Jurkat, Clone E6-1 (cell line): ENCODE results near the gene WDR27.
"Not testable (repeated sequence)": the region's sequence is repeated elsewhere in the genome, so short reads cannot be mapped to it uniquely, and the experiment has no call there.

Experiments used
- DNase-seq: peaks from one replicate; pipeline ENCODE4 v3.0.0-alpha.2; 2011; ENCODE audit warnings: low read depth, low spot score
- H3K4me3 ChIP-seq: 2 replicates; pipeline ENCODE4 v1.5.1; 2011; ENCODE audit warnings: mild to moderate bottlenecking, low read length, control low read depth, moderate library complexity

Gene WDR27

GRCh38 chr6:169714595-169714994 lies 12.8 kb upstream of the WDR27 start:
- H3K4me3 ChIP-seq: no peak overlapping the region
- DNase-seq: no peak

DNA sequence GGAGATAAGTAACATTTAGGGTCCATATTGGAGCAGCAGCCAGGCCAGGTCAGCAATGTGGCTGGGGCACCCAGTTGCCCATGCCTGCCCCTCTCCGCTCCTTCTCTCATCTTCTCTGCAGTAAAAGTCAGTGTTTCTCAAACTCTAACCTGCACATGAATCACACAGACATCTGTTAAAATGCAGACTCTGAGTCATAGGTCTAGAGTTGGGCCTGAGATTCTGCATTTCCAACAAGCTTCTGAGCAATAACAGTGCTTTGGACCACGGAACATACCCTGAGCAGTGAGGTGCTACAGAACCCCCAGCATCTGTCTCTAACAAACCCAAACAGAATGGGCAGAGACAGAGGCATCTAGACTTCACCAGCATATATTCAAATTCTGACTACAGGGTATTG lies 12.3 kb upstream of the WDR27 start:
- no peak for DNase-seq

GRCh38 chr6:169710009-169710408 lies 8.2 kb upstream of the WDR27 start:
- DNase-seq: no peak
- no peak overlapping the region for H3K4me3 ChIP-seq

More for the DNA sequence above, 12.3 kb upstream of the WDR27 start:
- H3K4me3 ChIP-seq: no peak overlapping the region

DNA sequence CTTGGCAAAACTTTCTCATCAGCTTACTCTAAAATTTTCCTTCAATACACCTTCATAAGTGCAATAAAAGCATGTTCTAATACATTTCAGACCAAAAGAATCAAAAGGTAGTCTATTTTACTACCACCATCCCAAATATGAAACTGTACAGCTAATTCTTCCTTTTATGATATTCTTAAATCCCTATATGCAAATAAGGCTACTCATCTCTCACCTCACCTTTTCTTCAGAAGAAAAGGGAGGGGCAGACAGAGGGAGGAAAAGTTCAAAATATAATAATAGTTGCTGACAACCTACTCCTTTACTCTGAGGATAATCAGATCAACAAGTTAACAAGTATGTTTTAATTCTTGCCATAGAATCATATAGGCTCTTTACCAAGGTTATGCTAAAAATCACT lies 7.5 kb upstream of the WDR27 start:
- no peak for DNase-seq

DNA sequence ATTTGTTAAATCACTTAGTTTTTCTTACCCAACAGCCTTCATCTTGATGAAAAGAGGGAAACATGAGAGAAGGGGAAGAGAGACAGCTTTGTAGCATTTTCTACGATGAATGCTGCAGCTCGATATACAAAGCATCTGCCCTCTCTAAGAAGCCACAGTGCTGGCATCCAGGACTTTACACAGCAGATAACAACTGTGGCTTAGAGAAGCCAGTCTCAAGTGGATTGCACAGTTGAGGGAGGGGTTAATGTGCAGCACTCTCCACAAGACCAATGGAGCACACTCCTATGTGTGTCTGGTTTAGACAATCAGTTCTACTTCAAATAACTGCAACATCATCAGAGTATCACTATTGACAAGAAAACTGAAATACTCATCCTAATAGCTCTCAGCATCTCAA lies 5.9 kb upstream of the WDR27 start:
- no peak for DNase-seq
- no peak overlapping the region for H3K4me3 ChIP-seq

More for the DNA sequence above, 7.5 kb upstream of the WDR27 start:
- no peak overlapping the region for H3K4me3 ChIP-seq

- peak overlapping the region; percentile 84 for H3K4me3 ChIP-seq
- DNase-seq: no peak
Measured at GRCh38 chr6:169702840-169703246, 1.0 kb upstream of the WDR27 start.

GRCh38 chr6:169701311-169701953 lies 397 bp downstream of the WDR27 start:
- DNase-seq: no peak
- H3K4me3 ChIP-seq: peak overlapping the region; percentile 84

GRCh38 chr6:169700296-169700695 lies 1.5 kb downstream of the WDR27 start:
- DNase-seq: no peak
- H3K4me3 ChIP-seq: no peak overlapping the region

- H3K4me3 ChIP-seq, DNase-seq: not testable (repeated sequence)
Measured at GRCh38 chr6:169697115-169697514, 4.7 kb downstream of the WDR27 start.

- no peak overlapping the region for H3K4me3 ChIP-seq
- no peak for DNase-seq
Measured at GRCh38 chr6:169695131-169695530, 6.7 kb downstream of the WDR27 start.

DNA sequence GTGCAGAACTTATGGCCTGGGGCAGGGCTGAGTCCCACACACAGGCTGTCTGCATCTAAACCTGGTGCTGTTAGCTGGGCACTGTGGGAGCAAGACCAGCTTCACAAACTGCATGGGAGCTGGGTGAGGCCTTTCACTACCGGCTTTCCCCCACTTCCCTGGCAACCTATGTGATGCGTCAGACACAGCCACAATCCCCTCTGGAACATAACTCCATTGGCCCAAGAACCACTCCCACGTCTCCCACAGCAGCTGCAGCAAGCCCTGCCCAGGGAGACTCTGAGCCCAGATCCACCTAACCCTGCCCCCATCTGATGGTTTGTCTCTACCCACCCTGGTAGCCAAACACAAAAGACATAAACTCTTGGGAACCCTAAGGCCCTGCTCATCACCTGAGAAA lies 9.3 kb downstream of the WDR27 start:
- H3K4me3 ChIP-seq: no peak overlapping the region
- DNase-seq: no peak

- no peak overlapping the region for H3K4me3 ChIP-seq
- DNase-seq: no peak
Measured at GRCh38 chr6:169691260-169691659, 10.6 kb downstream of the WDR27 start.

DNA sequence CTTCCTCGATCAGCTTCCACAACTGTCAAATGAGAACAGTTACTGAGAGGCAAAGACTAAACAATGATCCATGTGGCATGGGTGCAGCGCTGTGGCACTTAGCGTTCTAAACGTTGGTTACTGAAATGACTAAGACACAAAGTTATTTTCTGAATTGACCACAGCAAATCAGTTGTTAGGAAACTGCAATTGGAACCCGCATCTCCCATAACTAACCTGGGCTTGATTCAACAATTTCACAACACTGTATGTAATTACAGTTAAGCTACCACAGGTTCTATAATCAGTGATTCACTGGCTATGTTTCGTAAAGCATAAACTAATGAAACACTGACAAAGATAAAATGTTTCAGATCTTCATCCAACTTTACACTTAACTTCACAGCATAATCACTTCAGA lies 12.5 kb downstream of the WDR27 start:
- DNase-seq: no peak
- no peak overlapping the region for H3K4me3 ChIP-seq

DNA sequence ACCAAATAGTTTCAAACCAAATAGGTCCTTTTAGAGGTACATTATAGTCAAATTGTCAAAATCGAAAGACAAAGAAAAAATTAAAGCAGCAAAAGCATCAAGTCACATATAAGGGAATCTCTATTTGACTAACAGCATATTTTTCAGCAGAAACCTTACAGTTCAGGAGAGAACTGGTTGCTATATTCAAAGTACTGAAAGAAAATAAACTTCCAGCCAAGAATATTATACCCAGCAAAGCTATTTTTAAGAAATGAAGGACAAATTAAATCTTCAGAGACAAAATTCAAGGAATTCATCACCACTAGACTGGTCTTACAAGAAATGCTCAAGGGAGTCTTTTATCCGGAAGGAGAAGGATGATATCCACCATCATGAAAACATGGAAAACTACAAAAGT lies 16.0 kb downstream of the WDR27 start:
- no peak overlapping the region for H3K4me3 ChIP-seq
- DNase-seq: no peak

DNA sequence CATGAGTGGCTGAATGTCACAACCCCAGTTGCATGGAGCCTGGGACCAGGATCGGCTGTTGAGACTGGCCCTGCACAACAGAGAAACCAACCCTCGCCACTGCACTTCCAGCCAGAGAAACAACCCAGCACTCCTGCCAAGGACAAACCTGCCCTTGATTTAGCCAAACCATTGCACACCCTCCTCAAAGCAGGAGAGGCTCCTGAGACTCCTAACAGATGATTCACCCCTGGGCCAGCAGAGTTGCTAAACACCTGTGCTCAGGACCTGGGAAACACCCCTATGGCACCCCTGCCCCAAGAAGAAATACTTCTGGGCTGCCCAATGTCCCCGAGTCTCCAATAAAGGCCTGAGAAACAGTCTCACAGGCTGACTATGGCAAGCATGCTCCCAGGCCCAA lies 17.8 kb downstream of the WDR27 start:
- DNase-seq: no peak
- H3K4me3 ChIP-seq: no peak overlapping the region

DNA sequence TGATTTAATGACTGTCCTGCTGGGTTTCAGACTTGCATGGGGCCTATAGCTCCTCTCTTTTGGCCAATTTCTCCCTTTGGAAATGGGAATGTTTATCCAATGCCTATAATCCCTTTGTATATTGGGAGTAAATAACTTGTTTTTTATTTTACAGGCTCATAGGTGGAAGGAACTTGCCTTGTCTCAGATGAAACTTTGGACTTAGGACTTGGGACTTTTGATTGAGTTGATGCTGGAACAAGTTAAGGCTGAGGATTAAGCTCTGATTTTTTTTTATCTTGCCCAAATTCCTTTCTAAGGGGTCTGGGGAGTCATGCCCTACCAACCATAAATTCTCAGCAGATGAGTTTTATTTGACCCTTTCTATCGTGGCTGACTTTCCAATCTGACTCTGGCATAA lies 23.5 kb downstream of the WDR27 start:
- H3K4me3 ChIP-seq: no peak overlapping the region
- no peak for DNase-seq

- DNase-seq: no peak
- no peak overlapping the region for H3K4me3 ChIP-seq
Measured at GRCh38 chr6:169677096-169677495, 24.7 kb downstream of the WDR27 start.

DNA sequence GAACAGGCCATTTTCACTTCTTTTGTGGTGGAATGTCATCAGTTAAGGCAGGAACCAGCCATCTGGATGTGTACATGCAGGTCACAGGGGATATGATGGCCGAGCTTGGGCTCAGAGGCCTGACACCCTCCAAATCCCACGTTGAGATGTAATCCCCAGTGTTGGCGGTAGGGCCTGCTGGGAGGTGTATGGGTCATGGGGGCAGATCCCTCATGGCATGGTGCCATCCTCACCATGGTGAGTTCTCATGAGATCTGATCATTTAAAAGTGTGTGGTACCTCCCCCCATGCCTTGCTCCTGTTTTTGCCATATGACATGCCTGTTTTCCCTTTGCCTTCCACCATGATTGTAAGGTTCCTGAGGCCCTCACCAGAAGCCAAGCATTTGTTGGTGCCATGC lies 26.8 kb downstream of the WDR27 start:
- H3K4me3 ChIP-seq: no peak overlapping the region
- DNase-seq: no peak

DNA sequence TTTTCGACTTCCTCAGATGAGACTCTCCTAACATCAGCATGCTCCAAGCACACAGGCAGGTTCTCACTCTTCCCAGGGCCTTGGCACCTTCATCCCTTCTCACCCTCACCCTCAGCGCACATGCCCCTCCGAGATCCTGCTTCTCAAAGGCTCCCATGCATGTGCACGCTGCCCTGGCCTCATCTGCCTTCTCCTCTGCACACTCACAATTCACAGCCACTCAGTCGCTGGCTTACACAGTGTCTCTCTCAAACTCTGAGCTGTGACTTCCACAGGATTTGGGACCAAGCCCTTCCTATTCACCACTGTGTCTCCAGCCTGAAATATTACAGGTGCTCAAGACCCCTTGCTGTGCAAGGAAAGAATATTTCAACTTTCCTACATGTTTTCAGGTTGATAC lies 30.3 kb downstream of the WDR27 start:
- DNase-seq: no peak
- H3K4me3 ChIP-seq: no peak overlapping the region

- no peak overlapping the region for H3K4me3 ChIP-seq
- no peak for DNase-seq
Measured at GRCh38 chr6:169669889-169670288, 31.9 kb downstream of the WDR27 start.

DNA sequence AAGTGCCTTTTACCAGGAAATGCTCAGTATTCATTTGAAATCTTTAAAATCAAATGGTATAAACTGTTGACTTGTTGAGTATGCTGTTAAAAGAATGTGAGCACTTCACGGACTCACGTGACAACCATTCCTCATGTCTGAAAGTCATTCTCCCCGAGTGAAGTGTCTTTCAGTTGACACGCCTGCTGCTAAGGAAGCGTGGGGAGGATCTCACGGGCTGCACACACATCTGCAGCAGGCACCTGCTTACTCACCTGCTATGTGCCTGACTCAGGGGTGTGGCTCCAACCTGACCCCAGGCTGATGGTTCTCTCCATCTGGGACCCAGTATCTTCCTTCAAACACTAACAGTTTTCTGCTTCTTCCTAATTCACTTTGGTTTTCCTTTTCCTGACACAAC lies 32.7 kb downstream of the WDR27 start:
- no peak for DNase-seq
- no peak overlapping the region for H3K4me3 ChIP-seq
